Measurements from ENCODE around the gene AKIRIN1. TPM values are rescaled to one million over a fixed set of nuclear protein-coding genes. Genes with fewer than 3 reads are reported as not detected.

Gene AKIRIN1
- total and polyA plus RNA-seq, 10 of the 15 experiments (the other 5 are each of a cell fraction or from before 2014, with no cell fraction given), result 7.5 to 72.3 (median 50.4) TPM

DNA sequence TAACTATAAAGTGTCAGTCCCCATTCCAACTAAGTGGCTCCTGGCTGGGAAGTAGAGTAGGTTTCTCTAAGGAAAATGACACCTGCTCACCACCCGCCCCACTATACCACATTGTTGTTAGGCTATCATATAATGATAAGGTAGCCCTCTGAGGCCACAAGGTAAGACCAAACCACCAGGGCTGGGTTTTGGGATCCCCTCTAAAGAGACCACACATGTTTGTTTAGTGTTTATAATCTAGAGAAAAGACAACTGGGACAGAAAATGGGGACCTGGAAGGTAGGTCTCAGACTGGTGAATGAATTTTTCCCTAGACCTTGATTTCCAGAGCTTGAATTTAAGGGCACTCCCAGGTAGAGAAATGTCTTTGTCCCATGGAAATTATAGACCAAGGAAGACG is 15.2 kb downstream of the AKIRIN1 start:
- Histone ChIP-seq H2AFZ (ENCODE audit: control insufficient read depth, low read depth, low read length) (no peak overlapping the region), H3K27ac (ENCODE audit: control insufficient read depth, insufficient read depth) (no peak overlapping the region), H3K36me3 (ENCODE audit: control insufficient read depth in 2 of 2, insufficient read depth in 2 of 2, low read length in 1 of 2) (peaks cover 12 to 32% of the 10 kb centered on the region in 2 experiments), H3K79me2 (ENCODE audit: control insufficient read depth, insufficient read depth, low read length) (no peaks in the 10 kb centered on the region), H4K20me1 (ENCODE audit: control insufficient read depth, insufficient read depth) (no peaks in the 10 kb centered on the region; the same call in 1 of the 2 replicates), H3K4me3 (no peak overlapping the region), H3K4me1 (ENCODE audit: control insufficient read depth, insufficient read depth, low read length) (no peaks in the 10 kb centered on the region), H3K9me3 (replicated peaks; ENCODE audit: control insufficient read depth, insufficient read depth, low read length) (no peaks in the 10 kb centered on the region), H3K4me2 (ENCODE audit: control insufficient read depth, insufficient read depth) (no peak overlapping the region), H3K27me3 (replicated peaks in 1 of 2; ENCODE audit: control insufficient read depth in 2 of 2, insufficient read depth in 2 of 2, low read length in 1 of 2) (no peaks in the 10 kb centered on the region), H3K9ac (ENCODE audit: control insufficient read depth, insufficient read depth, low read length) (no peak overlapping the region)
- intact Hi-C loops (cut with micrococcal nuclease; ENCODE audit: unreplicated experiment), result no loop called here
- no TSS peak for BruUV-seq (replicated peaks)
- CTCF ChIA-PET, result interaction anchor here (0.6 to 1.3 kb wide), 5 partner anchors 9 to 661 kb away, joined by 3 to 5 read pairs (median 3); no protein-coding TSS in a partner anchor
- no peak for DNase-seq (ENCODE audit: low read depth, low spot score)
- no peak for ATAC-seq
- RAD21 ChIA-PET (ENCODE audit: unreplicated experiment), result no interaction called here
- POLR2A ChIA-PET, result interaction anchor here (1.2 kb wide), 1 partner anchor 12 kb away, joined by 3 read pairs; no protein-coding TSS in a partner anchor
- WGBS (ENCODE audit: insufficient coverage, insufficient replicate concordance, low lambda C conversion rate, missing lambda C conversion rate), result 92% methylated on average over 2 of the region's 2 CpGs
- SMC1A ChIA-PET (ENCODE audit: uncharacterized antibody, unreplicated experiment), result interaction anchor here (0.8 to 1.3 kb wide), 2 partner anchors 20 to 86 kb away, joined by 3 read pairs; partner anchors contain the start of gene NDUFS5
- in situ Hi-C loops (cut with MboI), result no loop called here
- no peak for FAIRE-seq
- TF ChIP-seq JUNB (IDR thresholded peaks at IDR 0.05), result no peak
- TF ChIP-seq POLR2AphosphoS2 (IDR thresholded peaks at IDR 0.05; ENCODE audit: low read depth, low read length), result no peak
- no peak for TF ChIP-seq MYC (IDR thresholded peaks at IDR 0.05; ENCODE audit: insufficient read depth, insufficient read length, insufficient replicate concordance, low read length, severe bottlenecking)
- TF ChIP-seq, protein P1, sequence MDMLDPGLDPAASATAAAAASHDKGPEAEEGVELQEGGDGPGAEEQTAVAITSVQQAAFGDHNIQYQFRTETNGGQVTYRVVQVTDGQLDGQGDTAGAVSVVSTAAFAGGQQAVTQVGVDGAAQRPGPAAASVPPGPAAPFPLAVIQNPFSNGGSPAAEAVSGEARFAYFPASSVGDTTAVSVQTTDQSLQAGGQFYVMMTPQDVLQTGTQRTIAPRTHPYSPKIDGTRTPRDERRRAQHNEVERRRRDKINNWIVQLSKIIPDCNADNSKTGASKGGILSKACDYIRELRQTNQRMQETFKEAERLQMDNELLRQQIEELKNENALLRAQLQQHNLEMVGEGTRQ (IDR thresholded peaks at IDR 0.05; ENCODE audit: borderline replicate concordance, low read depth, low read length), result no peak
- no peak for TF ChIP-seq STAT1 (conservative IDR thresholded peaks at IDR 0.05)
- TF ChIP-seq FOXM1 (IDR thresholded peaks at IDR 0.05; ENCODE audit: low read depth, low read length), result no peak
- no peak for TF ChIP-seq TCF7 (IDR thresholded peaks at IDR 0.05; ENCODE audit: borderline replicate concordance)
- no peak for TF ChIP-seq ATF3 (IDR thresholded peaks at IDR 0.05; ENCODE audit: borderline replicate concordance, extremely low read depth, low read depth, low read length)
- TF ChIP-seq HDAC2 (IDR thresholded peaks at IDR 0.05), result no peak
- no peak for TF ChIP-seq CHD1 (IDR thresholded peaks at IDR 0.05; ENCODE audit: low read depth, low read length)
